SJSA1 (cell line): Measurements from ENCODE around the gene TMEM87B. TPM values are rescaled to one million over a fixed set of nuclear protein-coding genes. Genes with fewer than 3 reads are reported as not detected.
"Not testable (repeated sequence)": the region's sequence is repeated elsewhere in the genome, so short reads cannot be mapped to it uniquely, and the experiment has no call there.

Source experiments
- DNase-seq, 2 experiments: peaks; one replicate each; pipeline ENCODE4 v3.0.0-alpha.2; 2015 to 2020; ENCODE audit warnings: low spot score in 2 of 2, low read depth in 1 of 2
- H3K27ac ChIP-seq: fragments of 250-450 bp; sonication (Bioruptor Pico); 2 replicates; pipeline ENCODE4 v1.5.1; 2020; ENCODE audit warnings: mild to moderate bottlenecking, moderate library complexity
- H3K27me3 ChIP-seq: fragments of 250-450 bp; sonication (Bioruptor Pico); replicated peaks from 2 replicates; pipeline ENCODE4 v1.5.1; 2020; ENCODE audit warnings: mild to moderate bottlenecking, moderate library complexity
- H3K36me3 ChIP-seq: fragments of 250-450 bp; sonication (Bioruptor Pico); 2 replicates; pipeline ENCODE4 v1.5.1; 2020; ENCODE audit warnings: mild to moderate bottlenecking
- H3K4me1 ChIP-seq: fragments of 250-450 bp; sonication (Bioruptor Pico); replicated peaks from 2 replicates; pipeline ENCODE4 v1.6.1; 2021; ENCODE audit warnings: mild to moderate bottlenecking
- H3K4me3 ChIP-seq: fragments of 250-450 bp; sonication (Bioruptor Pico); 2 replicates; pipeline ENCODE4 v1.5.1; 2020; ENCODE audit warnings: mild to moderate bottlenecking
- H3K9me3 ChIP-seq: fragments of 250-450 bp; sonication (Bioruptor Pico); replicated peaks from 2 replicates; pipeline ENCODE4 v1.5.1; 2020; ENCODE audit warnings: mild to moderate bottlenecking
- total RNA-seq: library from RNA; depleted of rRNA; stranded (reverse); fragments of >200 nt; shearing (Covaris generic); gene quantifications from 2 replicates; pipeline ENCODE4 v1.2.3, GENCODE V29; 2014

TMEM87B gene
- total RNA-seq, 1 experiment from 2014 or later, result 32.5 TPM

- Histone ChIP-seq H3K27ac (no peak overlapping the region), H3K4me1 (peaks cover 6% of the 10 kb centered on the region; the same call in 1 of the 2 replicates), H3K4me3 (peak overlapping the region; percentile 38), H3K36me3 (no peaks in the 10 kb centered on the region), H3K27me3 (peaks cover 11% of the 10 kb centered on the region), H3K9me3 (no peaks in the 10 kb centered on the region)
- no peak for DNase-seq
These were observed 82.6 kb downstream of the TMEM87B start for GRCh38 chr2:112137516-112138158.

- peaks cover 11% of the 10 kb centered on the region for H3K27me3 ChIP-seq
- DNase-seq, result no peak
- H3K27ac ChIP-seq, result no peak within 1 kb of the TSS
- no peaks in the 10 kb centered on the region for H3K9me3 ChIP-seq
- H3K4me1 ChIP-seq, result peaks cover 6% of the 10 kb centered on the region; the same call in 1 of the 2 replicates
- H3K4me3 ChIP-seq, result peak within 1 kb of the TSS; percentile 38
- H3K36me3 ChIP-seq, result no peaks in the 10 kb centered on the region
These were observed 83.3 kb downstream of the TMEM87B start, which contains the start of gene FBLN7 for GRCh38 chr2:112138159-112139032. FBLN7 (plus strand) TSS chr2:112138385; CDS start chr2:112138656, 271 bp downstream.

DNA sequence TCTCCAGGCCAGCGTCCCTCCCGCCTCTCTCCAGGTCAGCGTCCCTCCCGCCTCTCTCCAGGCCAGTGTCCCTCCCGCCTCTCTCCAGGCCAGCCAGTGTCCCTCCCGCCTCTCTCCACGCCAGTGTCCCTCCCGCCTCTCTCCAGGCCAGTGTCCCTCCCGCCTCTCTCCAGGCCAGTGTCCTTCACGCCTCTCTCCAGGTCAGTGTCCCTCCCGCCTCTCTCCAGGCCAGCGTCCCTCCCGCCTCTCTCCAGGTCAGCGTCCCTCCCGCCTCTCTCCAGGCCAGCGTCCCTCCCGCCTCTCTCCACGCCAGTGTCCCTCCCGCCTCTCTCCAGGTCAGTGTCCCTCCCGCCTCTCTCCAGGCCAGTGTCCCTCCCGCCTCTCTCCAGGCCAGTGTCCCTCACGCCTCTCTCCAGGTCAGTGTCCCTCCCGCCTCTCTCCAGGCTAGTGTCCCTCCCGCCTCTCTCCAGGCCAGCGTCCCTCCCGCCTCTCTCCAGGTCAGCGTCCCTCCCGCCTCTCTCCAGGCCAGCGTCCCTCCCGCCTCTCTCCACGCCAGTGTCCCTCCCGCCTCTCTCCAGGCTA lies 84.1 kb downstream of the TMEM87B start:
- not testable (repeated sequence) for H3K4me3 ChIP-seq, H3K27ac ChIP-seq, H3K4me1 ChIP-seq, H3K36me3 ChIP-seq, H3K9me3 ChIP-seq, DNase-seq
- peaks cover 14% of the 10 kb centered on the region for H3K27me3 ChIP-seq

GRCh38 chr2:112139661-112140204 lies 84.7 kb downstream of the TMEM87B start:
- H3K36me3 ChIP-seq, H3K27ac ChIP-seq, H3K4me3 ChIP-seq, H3K4me1 ChIP-seq, DNase-seq, H3K9me3 ChIP-seq: not testable (repeated sequence)
- H3K27me3 ChIP-seq, result peaks cover 15% of the 10 kb centered on the region

- Histone ChIP-seq H3K27ac (no peak overlapping the region), H3K9me3 (no peaks in the 10 kb centered on the region), H3K4me1 (peaks cover 6% of the 10 kb centered on the region; the same call in 1 of the 2 replicates), H3K4me3 (no peak overlapping the region), H3K36me3 (no peaks in the 10 kb centered on the region), H3K27me3 (peaks cover 15% of the 10 kb centered on the region)
- no peak for DNase-seq
These were observed 85.2 kb downstream of the TMEM87B start for GRCh38 chr2:112140205-112140802.

- H3K36me3 ChIP-seq, result no peaks in the 10 kb centered on the region
- DNase-seq, result no peak
- H3K4me3 ChIP-seq, result no peak overlapping the region
- peaks cover 18% of the 10 kb centered on the region for H3K27me3 ChIP-seq
- no peaks in the 10 kb centered on the region for H3K9me3 ChIP-seq
- H3K4me1 ChIP-seq, result peaks cover 6% of the 10 kb centered on the region; the same call in 1 of the 2 replicates
- H3K27ac ChIP-seq, result no peak overlapping the region
These were observed 86.0 kb downstream of the TMEM87B start for GRCh38 chr2:112140899-112141625.

DNA sequence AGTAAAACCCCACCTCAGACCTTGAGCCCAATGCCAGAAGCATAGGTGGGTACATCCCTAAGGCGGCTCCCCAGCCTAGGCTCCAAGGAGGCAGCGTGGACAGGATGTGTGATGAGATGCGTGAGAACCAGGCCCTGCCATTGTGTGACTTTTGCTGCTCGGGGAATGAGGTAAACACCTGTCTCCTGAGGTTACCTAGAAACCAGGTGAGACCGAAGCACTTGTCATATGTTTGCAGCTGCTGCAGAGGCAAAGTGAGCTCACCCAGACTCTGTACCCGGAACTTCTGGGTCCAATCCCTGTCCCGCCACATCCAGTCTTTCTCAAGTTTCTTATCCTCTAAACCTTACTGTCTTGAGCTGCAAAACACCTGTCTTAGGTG lies 86.5 kb downstream of the TMEM87B start:
- peaks cover 19% of the 10 kb centered on the region for H3K27me3 ChIP-seq
- H3K4me3 ChIP-seq, result no peak overlapping the region
- DNase-seq, result no peak
- no peaks in the 10 kb centered on the region for H3K9me3 ChIP-seq
- H3K27ac ChIP-seq, result no peak overlapping the region
- H3K36me3 ChIP-seq, result no peaks in the 10 kb centered on the region
- peaks cover 6% of the 10 kb centered on the region; the same call in 1 of the 2 replicates for H3K4me1 ChIP-seq

DNA sequence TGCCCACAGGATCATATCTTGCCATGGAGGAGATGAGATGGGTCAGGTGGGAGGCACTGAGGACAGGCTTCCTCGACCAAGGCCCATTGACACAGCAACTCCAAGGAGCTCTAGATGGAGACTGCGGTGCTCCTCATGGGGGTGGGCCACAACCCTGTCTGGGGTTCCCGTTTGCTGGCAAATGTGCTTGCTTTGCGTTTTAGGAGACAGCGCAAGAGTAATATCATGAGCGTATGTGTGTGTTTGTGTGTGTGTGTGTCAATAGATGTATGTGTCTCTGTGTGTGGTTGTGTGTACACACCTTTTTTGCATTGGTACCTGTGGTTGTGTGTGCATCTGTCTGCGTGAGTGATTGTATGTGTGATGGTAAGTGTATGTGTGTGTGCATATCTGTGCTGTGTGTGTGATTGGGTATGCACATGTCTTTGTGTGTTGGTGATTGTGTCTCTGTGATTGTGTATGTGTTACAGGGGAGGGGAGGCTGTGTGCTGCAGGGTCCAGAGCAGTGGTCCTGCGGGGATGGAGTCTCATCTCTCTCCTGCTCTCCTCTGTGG lies 87.5 kb downstream of the TMEM87B start:
- no peaks in the 10 kb centered on the region for H3K36me3 ChIP-seq
- no peak overlapping the region for H3K27ac ChIP-seq
- H3K9me3 ChIP-seq, result no peaks in the 10 kb centered on the region
- peaks cover 6% of the 10 kb centered on the region; the same call in 1 of the 2 replicates for H3K4me1 ChIP-seq
- peaks cover 23% of the 10 kb centered on the region; the same call in 1 of the 2 replicates for H3K27me3 ChIP-seq
- DNase-seq, result no peak
- no peak overlapping the region for H3K4me3 ChIP-seq

GRCh38 chr2:112143150-112143549 lies 88.1 kb downstream of the TMEM87B start:
- DNase-seq, result peak in 1 of 2 experiments; percentile 12
- Histone ChIP-seq H3K27ac (no peak overlapping the region), H3K36me3 (no peaks in the 10 kb centered on the region), H3K27me3 (peaks cover 18% of the 10 kb centered on the region; the same call in 1 of the 2 replicates), H3K9me3 (no peaks in the 10 kb centered on the region), H3K4me1 (peaks cover under 1% of the 10 kb centered on the region; the same call in 1 of the 2 replicates), H3K4me3 (no peak overlapping the region)

- Histone ChIP-seq H3K4me3 (no peak overlapping the region), H3K27me3 (peaks cover 18% of the 10 kb centered on the region; the same call in 1 of the 2 replicates), H3K4me1 (no peaks in the 10 kb centered on the region), H3K9me3 (no peaks in the 10 kb centered on the region), H3K36me3 (no peaks in the 10 kb centered on the region), H3K27ac (no peak overlapping the region)
- DNase-seq, result no peak
These were observed 89.9 kb downstream of the TMEM87B start for GRCh38 chr2:112144966-112145365.

DNA sequence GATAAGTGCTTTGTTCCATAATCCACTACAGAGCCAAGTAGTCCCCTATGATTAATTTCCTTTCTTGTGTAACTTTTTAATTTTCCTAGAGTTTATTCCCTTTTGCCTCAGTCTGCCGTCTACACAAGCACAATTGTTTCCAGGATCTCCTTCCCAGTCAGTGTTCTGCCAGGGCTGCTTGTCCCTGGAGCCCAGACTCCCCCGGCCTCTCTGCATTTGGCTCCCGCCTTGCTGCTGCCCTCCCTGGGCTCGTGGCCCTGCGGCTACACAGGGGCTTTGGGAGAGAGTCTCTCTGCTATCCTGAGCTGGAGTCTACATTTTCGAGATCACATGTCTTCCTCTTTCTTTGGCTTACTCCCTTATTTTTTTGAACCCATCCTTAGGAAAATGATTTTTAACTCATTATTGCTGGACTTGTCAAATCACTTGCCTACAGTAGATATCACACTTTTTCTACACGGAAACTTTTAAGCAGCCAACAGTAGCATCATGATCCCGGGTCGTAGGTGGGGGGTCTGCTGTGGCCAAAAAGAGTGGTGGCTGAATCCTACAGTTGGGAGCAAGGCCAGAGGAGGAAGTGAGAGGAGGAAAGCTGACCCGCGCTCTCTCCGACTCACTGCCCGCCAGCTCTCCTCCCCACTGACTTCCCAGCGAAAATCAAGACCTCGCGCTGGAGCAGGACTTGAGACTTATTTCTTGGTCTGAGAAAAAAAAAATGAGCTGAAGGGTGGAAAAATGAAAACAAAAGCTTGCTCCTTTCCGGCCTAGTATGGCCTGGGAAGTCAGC lies 92.5 kb downstream of the TMEM87B start:
- H3K27ac ChIP-seq, result no peak overlapping the region
- peak in 1 of 2 experiments; percentile 18 for DNase-seq
- H3K4me3 ChIP-seq, result no peak overlapping the region
- H3K9me3 ChIP-seq, result no peaks in the 10 kb centered on the region
- no peaks in the 10 kb centered on the region for H3K36me3 ChIP-seq
- peaks cover 18% of the 10 kb centered on the region; the same call in 1 of the 2 replicates for H3K27me3 ChIP-seq
- H3K4me1 ChIP-seq, result no peaks in the 10 kb centered on the region

DNA sequence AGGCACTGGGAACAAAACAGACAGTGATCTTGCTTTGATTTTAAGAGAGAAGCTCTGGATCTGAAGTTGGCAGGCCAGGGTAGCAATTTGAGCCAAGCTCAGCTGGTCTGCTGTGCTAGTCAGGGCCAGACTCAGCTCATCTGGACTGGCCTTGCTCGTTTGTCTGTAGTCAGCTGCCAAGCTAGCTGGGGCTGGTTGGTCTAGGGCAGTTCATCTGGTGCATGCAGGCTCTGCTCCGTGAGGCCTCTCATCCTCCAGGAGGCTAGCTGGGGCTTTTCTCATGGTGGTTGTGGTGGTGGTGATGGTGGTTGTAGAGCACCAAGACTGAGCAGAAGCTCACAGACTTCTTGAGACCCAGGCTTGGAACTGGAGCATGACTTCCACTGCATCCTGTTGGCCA lies 93.4 kb downstream of the TMEM87B start:
- Histone ChIP-seq H3K36me3 (no peaks in the 10 kb centered on the region), H3K27me3 (peaks cover 18% of the 10 kb centered on the region; the same call in 1 of the 2 replicates), H3K4me1 (no peaks in the 10 kb centered on the region), H3K27ac (no peak overlapping the region), H3K4me3 (no peak overlapping the region), H3K9me3 (no peaks in the 10 kb centered on the region)
- DNase-seq, result peak in 1 of 2 experiments; percentile 22
